GM13976 (cell line): ENCODE data around the gene SACS.

ENCODE experiments used
- DNase-seq: peaks from one replicate; pipeline ENCODE4 v3.0.0; 2012; ENCODE audit warnings: low spot score
- CTCF ChIP-seq: IDR thresholded peaks from 2 replicates; pipeline ENCODE4 v1.5.1; 2012; ENCODE audit warnings: borderline replicate concordance, mild to moderate bottlenecking; ENCODE audit not compliant: insufficient read depth; ENCODE audit errors: extremely low read depth, missing control alignments, control extremely low read depth
- in situ Hi-C: fragments of 300-500 bp; cut with MboI; formaldehyde crosslinking; loops from one replicate; pipeline ENCODE4 v1.12.0; 2022; ENCODE audit warnings: low sequenced_read_pairs, mixed read lengths, inconsistent platforms; ENCODE audit not compliant: unreplicated experiment

Gene SACS

GRCh38 chr13:23344931-23345595 is 88.4 kb downstream of the SACS start:
- in situ Hi-C loops: no loop called here
- DNase-seq: no peak
- TF ChIP-seq CTCF: no peak

GRCh38 chr13:23339225-23339624 is 94.3 kb downstream of the SACS start:
- TF ChIP-seq CTCF: no peak
- in situ Hi-C loops: no loop called here
- no peak for DNase-seq

- no peak for TF ChIP-seq CTCF
- in situ Hi-C loops: no loop called here
Measured at GRCh38 chr13:23330356-23330755, 103.1 kb downstream of the SACS start.

GRCh38 chr13:23325191-23325590 is 108.3 kb downstream of the SACS start:
- in situ Hi-C loops: no loop called here
- no peak for DNase-seq
- no peak for TF ChIP-seq CTCF

More at GRCh38 chr13:23330356-23330755, 103.1 kb downstream of the SACS start:
- no peak for DNase-seq

- DNase-seq: no peak
- TF ChIP-seq CTCF: no peak
- in situ Hi-C loops: no loop called here
Measured at GRCh38 chr13:23323946-23324709, 109.4 kb downstream of the SACS start.

GRCh38 chr13:23322353-23323336 is 110.9 kb downstream of the SACS start:
- peak; percentile 37 for DNase-seq
- in situ Hi-C loops: no loop called here
- no peak for TF ChIP-seq CTCF
